22Rv1 (cell line): ENCODE data around the gene BRD4.
A peak's percentile ranks its signal among the peaks of the same experiment; 100 is the strongest.

Source experiments
- H3K27ac ChIP-seq: fragments of 450-650 bp; 2 replicates; pipeline ENCODE4 v1.5.1; 2017
- ZFX ChIP-seq: fragments of 450-650 bp; IDR thresholded peaks from 2 replicates; pipeline ENCODE4 v1.6.1; 2017; ENCODE audit warnings: antibody characterized with exemption, borderline replicate concordance
- TF ChIP-seq, protein P1 (sequence below): fragments of 450-650 bp; IDR thresholded peaks from 2 replicates; pipeline ENCODE4 v1.5.1; 2017; ENCODE audit warnings: mild to moderate bottlenecking

BRD4 gene

DNA sequence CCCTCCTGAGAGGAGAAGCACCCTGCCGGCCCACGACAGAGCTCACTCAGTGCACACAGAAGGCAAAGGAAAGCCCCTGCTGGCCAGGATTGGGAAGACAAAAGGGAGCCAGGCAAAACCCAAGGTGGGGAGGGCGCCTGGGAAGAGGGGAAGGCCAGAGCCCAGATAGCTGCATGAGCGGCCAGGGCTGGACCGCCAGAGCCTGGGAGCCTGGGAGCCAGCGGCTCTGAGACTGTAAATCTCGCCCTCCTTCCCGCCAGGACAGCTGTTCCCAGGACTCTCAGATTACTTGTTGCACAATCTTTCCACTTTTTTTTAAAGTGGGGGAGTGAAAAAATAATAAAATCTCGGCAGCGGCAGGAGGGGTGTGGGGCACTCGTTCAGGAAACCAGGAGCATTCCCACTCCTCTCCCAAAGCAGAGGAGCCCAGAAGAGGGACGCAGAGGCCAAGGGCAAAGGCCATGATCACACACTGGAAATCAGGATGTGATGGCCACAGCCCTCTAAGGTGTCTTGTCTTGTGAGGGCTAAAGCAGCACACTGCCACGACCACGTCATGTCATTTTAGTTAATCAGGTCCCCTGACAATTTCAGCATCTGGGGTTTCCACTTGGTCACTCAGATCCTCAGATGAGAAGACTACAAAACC is 80.5 kb downstream of the BRD4 start:
- H3K27ac ChIP-seq = no peak overlapping the region
- TF ChIP-seq ZFX = no peak
- TF ChIP-seq, protein P1, sequence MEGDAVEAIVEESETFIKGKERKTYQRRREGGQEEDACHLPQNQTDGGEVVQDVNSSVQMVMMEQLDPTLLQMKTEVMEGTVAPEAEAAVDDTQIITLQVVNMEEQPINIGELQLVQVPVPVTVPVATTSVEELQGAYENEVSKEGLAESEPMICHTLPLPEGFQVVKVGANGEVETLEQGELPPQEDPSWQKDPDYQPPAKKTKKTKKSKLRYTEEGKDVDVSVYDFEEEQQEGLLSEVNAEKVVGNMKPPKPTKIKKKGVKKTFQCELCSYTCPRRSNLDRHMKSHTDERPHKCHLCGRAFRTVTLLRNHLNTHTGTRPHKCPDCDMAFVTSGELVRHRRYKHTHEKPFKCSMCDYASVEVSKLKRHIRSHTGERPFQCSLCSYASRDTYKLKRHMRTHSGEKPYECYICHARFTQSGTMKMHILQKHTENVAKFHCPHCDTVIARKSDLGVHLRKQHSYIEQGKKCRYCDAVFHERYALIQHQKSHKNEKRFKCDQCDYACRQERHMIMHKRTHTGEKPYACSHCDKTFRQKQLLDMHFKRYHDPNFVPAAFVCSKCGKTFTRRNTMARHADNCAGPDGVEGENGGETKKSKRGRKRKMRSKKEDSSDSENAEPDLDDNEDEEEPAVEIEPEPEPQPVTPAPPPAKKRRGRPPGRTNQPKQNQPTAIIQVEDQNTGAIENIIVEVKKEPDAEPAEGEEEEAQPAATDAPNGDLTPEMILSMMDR = no peak

- TF ChIP-seq ZFX = no peak
- TF ChIP-seq, protein P1 = no peak; the same call in 1 of the 2 replicates
- no peak overlapping the region for H3K27ac ChIP-seq
These were observed 81.2 kb downstream of the BRD4 start for GRCh38 chr19:15251010-15251748.

GRCh38 chr19:15250640-15250993 is 81.7 kb downstream of the BRD4 start:
- H3K27ac ChIP-seq = no peak overlapping the region
- no peak for TF ChIP-seq ZFX
- TF ChIP-seq, protein P1 = no peak

- TF ChIP-seq, protein P1 = no peak
- no peak for TF ChIP-seq ZFX
- no peak overlapping the region for H3K27ac ChIP-seq
These were observed 82.2 kb downstream of the BRD4 start for GRCh38 chr19:15249972-15250639.

DNA sequence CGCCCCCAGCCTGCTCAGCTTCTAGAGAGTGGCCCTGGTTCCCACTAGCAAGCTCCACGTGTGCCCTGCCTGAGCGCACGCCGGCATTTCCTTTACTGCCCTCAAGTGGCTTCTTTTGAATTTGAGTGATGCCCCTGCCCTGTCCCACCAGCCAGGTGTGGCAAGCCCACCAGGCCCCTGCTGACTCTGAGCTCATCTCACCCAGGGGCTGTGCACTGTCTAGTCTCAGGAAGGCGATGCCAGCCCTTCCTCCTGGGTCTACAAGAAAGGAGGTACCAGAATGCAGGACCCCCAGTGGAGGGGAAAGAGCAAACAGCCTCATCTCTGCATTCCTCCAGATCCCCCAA is 82.8 kb downstream of the BRD4 start:
- TF ChIP-seq ZFX = no peak
- TF ChIP-seq, protein P1 = 0 out of 2 replicates have a peak, but pooled peaks have one; percentile 17
- H3K27ac ChIP-seq = peak overlapping the region; percentile 41

DNA sequence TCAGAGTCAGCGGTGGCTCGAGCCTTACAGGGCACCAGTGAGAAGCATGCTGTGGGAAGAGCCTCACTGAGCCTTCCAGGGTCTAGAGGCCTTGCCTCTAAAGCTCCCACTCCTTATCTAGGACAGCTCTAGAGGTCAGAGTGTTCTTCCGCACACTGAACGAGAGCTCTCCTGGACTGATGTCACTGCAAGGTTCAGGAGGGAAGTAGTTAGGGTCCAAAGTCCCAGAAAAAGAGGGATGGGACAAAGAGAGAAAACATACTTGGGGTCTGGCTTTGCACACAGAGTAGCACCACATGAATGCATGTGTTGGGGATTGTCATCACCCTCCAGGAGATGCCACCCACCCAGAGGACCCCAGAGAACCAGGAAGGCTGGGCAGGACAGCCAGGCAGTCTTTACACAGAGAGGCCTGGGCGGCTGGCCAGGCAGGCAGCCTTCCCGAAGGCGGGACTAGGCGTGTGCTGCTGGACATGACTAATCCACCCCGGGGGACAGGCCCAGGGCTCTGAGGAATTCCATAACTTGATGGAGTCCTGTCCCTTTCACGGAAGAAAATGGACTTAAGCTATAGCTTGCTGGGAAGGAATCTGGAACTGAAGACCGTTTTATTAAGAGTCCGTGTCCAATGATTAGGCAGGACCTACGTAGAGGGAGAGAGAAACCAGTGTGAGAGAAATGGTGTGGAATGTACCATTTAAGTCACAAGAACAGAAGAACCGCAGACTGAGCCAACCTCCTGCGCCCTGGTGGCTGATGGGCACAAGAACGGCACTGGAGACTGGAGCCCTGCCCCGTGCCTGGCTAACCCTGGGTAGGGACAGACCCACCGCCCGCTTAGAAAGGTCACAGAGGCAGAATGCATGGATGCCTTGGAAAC is 83.5 kb downstream of the BRD4 start:
- TF ChIP-seq ZFX = no peak
- TF ChIP-seq, protein P1 = no peak; the same call in 1 of the 2 replicates
- H3K27ac ChIP-seq = peak overlapping the region; percentile 41
